ENCODE results near the gene MAPT.

DNA sequence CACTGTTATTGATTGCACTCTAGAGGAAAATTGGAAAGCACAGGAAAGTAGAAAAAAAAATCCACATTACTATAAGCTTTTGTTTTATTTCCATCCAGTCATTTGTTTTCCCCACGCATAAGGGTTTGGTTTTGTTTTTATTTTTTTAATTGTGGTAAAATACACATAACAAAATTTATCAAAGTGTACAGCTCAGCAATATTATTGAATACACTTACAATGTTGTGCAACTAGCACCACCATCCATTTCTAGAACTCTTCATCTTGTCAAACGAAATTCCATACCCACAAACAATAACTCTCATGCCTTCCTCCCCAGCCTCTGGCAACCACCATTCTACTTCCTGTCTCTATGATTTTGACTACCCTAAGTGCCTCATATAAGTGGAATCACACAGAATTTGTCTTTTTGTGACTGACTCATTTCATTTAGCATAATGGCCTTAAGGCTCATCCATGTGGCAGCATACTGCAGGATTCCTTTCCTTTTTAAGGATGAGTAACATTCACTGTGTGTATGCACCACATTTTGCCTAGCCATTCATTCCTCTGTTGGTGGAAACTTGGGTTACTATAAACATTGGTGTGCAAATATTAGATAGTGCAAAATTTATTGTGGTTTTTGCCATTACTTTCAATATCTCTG is 38.5 kb upstream of the MAPT start:
- TF ChIP-seq POLR2A (IDR thresholded peaks at IDR 0.05; ENCODE audit: low read depth, low read length) (no peak), TAF1 (IDR thresholded peaks at IDR 0.05; ENCODE audit: borderline replicate concordance, low read depth, low read length) (no peak)
